ENCODE results near the gene NDUFA9.

The NDUFA9 gene

GRCh38 chr12:4645023-4645422 is 3.9 kb upstream of the NDUFA9 start:
- Mint-ChIP-seq H3K4me1 (peaks cover 11% of the 10 kb centered on the region), H3K36me3 (ENCODE audit: insufficient read depth) (peaks cover 7% of the 10 kb centered on the region), H3K9me3 (no peaks in the 10 kb centered on the region), H3K4me3 (no peak overlapping the region), H3K27me3 (peaks cover 32% of the 10 kb centered on the region), H3K27ac (ENCODE audit: low read depth) (no peak overlapping the region)
- ATAC-seq (replicated peaks; ENCODE audit: extremely low read depth, poor library complexity, severe bottlenecking): no peak
- DNase-seq (ENCODE audit: low spot score in 2 of 2): no peak

GRCh38 chr12:4648104-4648500 is 812 bp upstream of the NDUFA9 start:
- H3K36me3 Mint-ChIP-seq (ENCODE audit: insufficient read depth): peaks cover 9% of the 10 kb centered on the region

GRCh38 chr12:4649358-4649661 is 396 bp downstream of the NDUFA9 start:
- Mint-ChIP-seq H3K27me3 (no peaks in the 10 kb centered on the region), H3K4me3 (peak overlapping the region; percentile 93), H3K9me3 (no peaks in the 10 kb centered on the region), H3K4me1 (peaks cover 38% of the 10 kb centered on the region), H3K36me3 (ENCODE audit: insufficient read depth) (peaks cover 11% of the 10 kb centered on the region), H3K27ac (ENCODE audit: low read depth) (peak overlapping the region; percentile 90)
- DNase-seq (ENCODE audit: low spot score in 2 of 2) (no peak), ATAC-seq (replicated peaks; ENCODE audit: extremely low read depth, poor library complexity, severe bottlenecking) (peak; percentile 5)

More at GRCh38 chr12:4648104-4648500, 812 bp upstream of the NDUFA9 start:
- DNase-seq (ENCODE audit: low spot score in 2 of 2): no peak
- H3K4me3 Mint-ChIP-seq: peak overlapping the region; percentile 93
- H3K4me1 Mint-ChIP-seq: peaks cover 33% of the 10 kb centered on the region
- ATAC-seq (replicated peaks; ENCODE audit: extremely low read depth, poor library complexity, severe bottlenecking): no peak
- no peaks in the 10 kb centered on the region for H3K9me3 Mint-ChIP-seq
- H3K27me3 Mint-ChIP-seq: peaks cover 4% of the 10 kb centered on the region
- H3K27ac Mint-ChIP-seq (ENCODE audit: low read depth): peak overlapping the region; percentile 90

GRCh38 chr12:4653257-4653656 is 4.3 kb downstream of the NDUFA9 start:
- H3K4me1 Mint-ChIP-seq: peaks cover 49% of the 10 kb centered on the region
- ATAC-seq (replicated peaks; ENCODE audit: extremely low read depth, poor library complexity, severe bottlenecking) (no peak), DNase-seq (ENCODE audit: low spot score in 2 of 2) (no peak)
- H3K36me3 Mint-ChIP-seq (ENCODE audit: insufficient read depth): peaks cover 41% of the 10 kb centered on the region
- H3K9me3 Mint-ChIP-seq: no peaks in the 10 kb centered on the region
- H3K27me3 Mint-ChIP-seq: no peaks in the 10 kb centered on the region
- no peak overlapping the region for H3K27ac Mint-ChIP-seq (ENCODE audit: low read depth)
- H3K4me3 Mint-ChIP-seq: no peak overlapping the region

DNA sequence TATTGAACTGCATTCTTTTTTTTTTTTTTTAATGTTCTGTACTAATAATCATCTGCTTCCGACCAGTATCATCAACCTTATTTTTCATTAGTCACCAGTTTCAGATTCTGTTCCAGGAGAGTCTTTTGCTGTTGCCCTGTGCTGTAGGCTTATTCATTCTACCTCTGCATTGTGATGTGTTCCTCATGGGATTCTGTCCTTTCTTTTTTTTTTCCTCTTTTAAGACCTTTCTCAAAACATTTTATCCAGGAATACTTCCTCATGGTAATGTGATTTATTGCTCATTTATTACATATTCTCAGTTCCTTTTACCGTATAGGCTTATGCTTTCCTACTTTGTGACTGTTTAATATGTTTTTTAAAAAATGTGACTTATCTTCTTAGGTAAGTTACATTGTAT is 4.8 kb downstream of the NDUFA9 start:
- ATAC-seq (replicated peaks; ENCODE audit: extremely low read depth, poor library complexity, severe bottlenecking) (no peak), DNase-seq (ENCODE audit: low spot score in 2 of 2) (no peak)
- Mint-ChIP-seq H3K27ac (ENCODE audit: low read depth) (no peak overlapping the region), H3K4me1 (peaks cover 49% of the 10 kb centered on the region), H3K27me3 (no peaks in the 10 kb centered on the region), H3K9me3 (no peaks in the 10 kb centered on the region), H3K36me3 (ENCODE audit: insufficient read depth) (peaks cover 42% of the 10 kb centered on the region), H3K4me3 (no peak overlapping the region)

GRCh38 chr12:4663971-4664505 is 15.1 kb downstream of the NDUFA9 start:
- Mint-ChIP-seq H3K27me3 (no peaks in the 10 kb centered on the region), H3K4me1 (peaks cover 12% of the 10 kb centered on the region), H3K27ac (ENCODE audit: low read depth) (no peak overlapping the region), H3K36me3 (ENCODE audit: insufficient read depth) (peaks cover 37% of the 10 kb centered on the region), H3K4me3 (no peak overlapping the region), H3K9me3 (no peaks in the 10 kb centered on the region)
- ATAC-seq (replicated peaks; ENCODE audit: extremely low read depth, poor library complexity, severe bottlenecking): no peak
- DNase-seq (ENCODE audit: low spot score in 2 of 2): no peak

DNA sequence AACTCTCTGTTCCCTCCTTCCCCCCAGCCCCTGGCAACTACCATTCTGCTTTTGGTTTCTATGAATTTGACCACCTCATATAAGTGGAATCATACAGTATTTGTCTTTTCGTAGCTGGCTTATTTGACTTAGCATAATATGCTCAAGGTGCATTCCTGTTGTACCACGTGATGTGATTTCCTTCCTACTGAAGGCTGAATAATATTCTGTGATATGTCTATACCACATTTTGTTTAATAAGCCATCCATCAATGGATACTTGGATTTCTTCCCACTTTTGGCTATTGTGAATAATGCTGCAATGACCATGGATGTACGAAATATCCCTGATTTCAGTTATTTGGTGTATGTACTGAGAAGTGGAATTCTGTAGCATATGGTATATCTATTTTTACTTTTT is 16.3 kb downstream of the NDUFA9 start:
- Mint-ChIP-seq H3K9me3 (no peaks in the 10 kb centered on the region), H3K4me1 (peaks cover 12% of the 10 kb centered on the region), H3K36me3 (ENCODE audit: insufficient read depth) (peaks cover 47% of the 10 kb centered on the region), H3K27ac (ENCODE audit: low read depth) (no peak overlapping the region), H3K27me3 (no peaks in the 10 kb centered on the region), H3K4me3 (no peak overlapping the region)
- DNase-seq (ENCODE audit: low spot score in 2 of 2) (no peak), ATAC-seq (replicated peaks; ENCODE audit: extremely low read depth, poor library complexity, severe bottlenecking) (no peak)

GRCh38 chr12:4679711-4680110 is 30.8 kb downstream of the NDUFA9 start:
- no peak for DNase-seq (ENCODE audit: low spot score in 2 of 2)

DNA sequence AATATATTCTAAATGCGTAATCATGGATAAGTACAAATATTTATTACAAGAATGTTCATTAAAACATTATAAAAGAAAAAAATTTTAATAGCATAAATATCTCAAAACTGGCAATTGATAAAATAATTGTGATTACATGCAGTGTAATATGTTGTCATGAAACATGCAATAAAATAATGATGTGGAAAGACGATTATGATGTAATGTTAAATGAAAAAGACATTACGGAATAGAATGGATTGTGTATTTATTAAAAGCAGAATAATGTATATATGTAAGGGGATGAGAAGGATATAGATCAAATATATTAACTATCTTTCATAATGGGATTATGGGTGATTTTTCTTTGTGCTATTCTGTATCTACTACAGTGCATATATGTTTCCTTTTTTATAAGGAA is 32.8 kb downstream of the NDUFA9 start:
- ATAC-seq (replicated peaks; ENCODE audit: extremely low read depth, poor library complexity, severe bottlenecking): no peak
- no peak for DNase-seq (ENCODE audit: low spot score in 2 of 2)
- Mint-ChIP-seq H3K4me3 (no peak overlapping the region), H3K4me1 (peaks cover 6% of the 10 kb centered on the region), H3K27ac (ENCODE audit: low read depth) (no peak overlapping the region), H3K27me3 (no peaks in the 10 kb centered on the region), H3K36me3 (ENCODE audit: insufficient read depth) (peaks cover 42% of the 10 kb centered on the region), H3K9me3 (no peaks in the 10 kb centered on the region)

More at GRCh38 chr12:4679711-4680110, 30.8 kb downstream of the NDUFA9 start:
- no peak for ATAC-seq (replicated peaks; ENCODE audit: extremely low read depth, poor library complexity, severe bottlenecking)
- H3K36me3 Mint-ChIP-seq (ENCODE audit: insufficient read depth): peaks cover 28% of the 10 kb centered on the region
- H3K27me3 Mint-ChIP-seq: no peaks in the 10 kb centered on the region
- H3K4me3 Mint-ChIP-seq: no peak overlapping the region
- peaks cover 6% of the 10 kb centered on the region for H3K4me1 Mint-ChIP-seq
- H3K9me3 Mint-ChIP-seq: no peaks in the 10 kb centered on the region
- no peak overlapping the region for H3K27ac Mint-ChIP-seq (ENCODE audit: low read depth)

DNA sequence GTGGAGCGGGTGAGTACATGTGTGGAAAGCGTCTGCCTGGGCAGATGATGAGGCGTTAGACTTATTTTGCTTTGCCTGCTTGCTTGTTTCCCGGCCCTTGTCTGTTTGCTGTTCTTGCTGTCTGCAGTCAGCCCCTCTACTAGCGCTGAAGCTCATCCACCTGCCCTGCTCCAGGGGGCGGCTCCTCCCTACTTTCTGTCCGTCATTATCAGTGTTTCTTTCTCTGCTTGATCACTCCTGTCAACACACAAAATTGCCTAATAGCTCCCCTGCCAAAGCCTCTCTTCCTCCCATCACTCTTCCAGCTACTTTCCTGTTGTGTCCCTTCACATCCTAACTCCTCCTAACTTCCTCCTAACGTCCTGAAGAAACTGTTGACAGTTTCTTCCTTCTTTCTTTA is 36.4 kb downstream of the NDUFA9 start:
- H3K4me1 Mint-ChIP-seq: no peaks in the 10 kb centered on the region
- H3K4me3 Mint-ChIP-seq: no peak overlapping the region
- DNase-seq (ENCODE audit: low spot score in 2 of 2) (no peak), ATAC-seq (replicated peaks; ENCODE audit: extremely low read depth, poor library complexity, severe bottlenecking) (no peak)
- H3K36me3 Mint-ChIP-seq (ENCODE audit: insufficient read depth): peaks cover 44% of the 10 kb centered on the region
- no peak overlapping the region for H3K27ac Mint-ChIP-seq (ENCODE audit: low read depth)
- no peaks in the 10 kb centered on the region for H3K9me3 Mint-ChIP-seq
- no peaks in the 10 kb centered on the region for H3K27me3 Mint-ChIP-seq

DNA sequence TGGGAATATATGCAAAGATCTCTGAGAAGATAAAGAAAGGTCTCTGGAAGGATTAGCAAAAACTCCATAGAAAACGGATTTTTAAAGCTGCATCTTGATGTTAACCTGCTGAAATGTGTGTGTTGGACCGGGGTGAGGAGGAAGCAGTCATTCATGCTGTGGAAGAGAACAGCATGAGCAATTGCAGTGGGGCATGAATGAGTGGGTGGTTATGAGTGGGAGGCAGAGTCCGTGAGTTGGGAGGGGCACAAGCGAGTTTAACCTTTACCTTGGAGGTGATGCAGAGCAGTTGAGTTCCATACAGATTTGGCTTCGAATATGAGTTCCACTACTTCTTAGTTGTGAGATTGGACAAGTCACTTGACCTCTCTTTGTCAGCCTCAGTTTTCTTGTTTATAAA is 41.8 kb downstream of the NDUFA9 start:
- H3K4me3 Mint-ChIP-seq: no peak overlapping the region
- no peak overlapping the region for H3K27ac Mint-ChIP-seq (ENCODE audit: low read depth)
- no peaks in the 10 kb centered on the region for H3K4me1 Mint-ChIP-seq

More for the DNA sequence above, 41.8 kb downstream of the NDUFA9 start:
- Mint-ChIP-seq H3K9me3 (no peaks in the 10 kb centered on the region), H3K27me3 (no peaks in the 10 kb centered on the region), H3K36me3 (ENCODE audit: insufficient read depth) (peaks cover 21% of the 10 kb centered on the region)
- no peak for ATAC-seq (replicated peaks; ENCODE audit: extremely low read depth, poor library complexity, severe bottlenecking)
- DNase-seq (ENCODE audit: low spot score in 2 of 2): no peak

Measured in central memory CD8-positive, alpha-beta T cell (primary cell).